Heart left ventricle (tissue), 16 donors: ENCODE measurements around the gene BCR. TPM values are rescaled to one million over a fixed set of nuclear protein-coding genes. Genes with fewer than 3 reads are reported as not detected.

Source experiments
- ATAC-seq, 4 donors: fragments of 200-7000 bp; cut with Tn5 transposase; one replicate each; pipeline ENCODE4 v1.9.1; 2020 to 2022; ENCODE audit warnings: moderate library complexity in 4 of 4, mild to moderate bottlenecking in 3 of 4, moderate number of reproducible peaks in 1 of 4
- DNase-seq, 5 donors: peaks; one replicate each; pipeline ENCODE4 v3.0.0-alpha.2; 2020
- H3K27ac ChIP-seq, 12 donors: fragments of 200-600 bp; sonication (generic) in 4 of 12; one replicate each; pipeline versions ENCODE4 v1.5.0 to v1.8.0; 2016 to 2022; ENCODE audit warnings: mild to moderate bottlenecking in 2 of 12
- H3K27me3 ChIP-seq, 9 donors: fragments of 200-600 bp; sonication (generic) in 2 of 9; one replicate each; pipeline versions ENCODE4 v1.5.1 to v1.8.0; 2016 to 2022; ENCODE audit warnings: mild to moderate bottlenecking in 3 of 9
- H3K36me3 ChIP-seq, 9 donors: fragments of 200-600 bp; sonication (generic) in 2 of 9; one replicate each; pipeline versions ENCODE4 v1.5.0 to v1.8.0; 2018 to 2022; ENCODE audit warnings: mild to moderate bottlenecking in 2 of 9
- H3K4me1 ChIP-seq, 12 donors: fragments of 200-600 bp; sonication (generic) in 4 of 12; one replicate each; pipeline versions ENCODE4 v1.5.0 to v1.8.0; 2016 to 2022; ENCODE audit warnings: mild to moderate bottlenecking in 3 of 12
- H3K4me3 ChIP-seq, 12 donors: fragments of 200-600 bp; sonication (generic) in 4 of 12; one replicate each; pipeline versions ENCODE4 v1.5.0 to v1.8.0; 2017 to 2022; ENCODE audit warnings: mild to moderate bottlenecking in 9 of 12, moderate library complexity in 4 of 12
- H3K9me3 ChIP-seq, 12 donors: fragments of 200-600 bp; sonication (generic) in 4 of 12; one replicate each; pipeline versions ENCODE4 v1.5.0 to v1.8.0; 2016 to 2022; ENCODE audit warnings: mild to moderate bottlenecking in 1 of 12
- POLR2A ChIP-seq, 2 donors: fragments of 450-650 bp; IDR thresholded peaks; one replicate each; pipeline ENCODE4 v1.6.1; 2017; ENCODE audit warnings: antibody characterized with exemption in 2 of 2, mild to moderate bottlenecking in 2 of 2, moderate library complexity in 2 of 2
- WGBS, 4 donors: extraction: QIAGEN DNeasy Blood & Tissue Kit in 2 of 4; methylation state at CpG; one replicate each; pipeline versions ENCODE4 v1.1.5 to v1.1.7; 2013 to 2018; 5-methylcytosine and 5-hydroxymethylcytosine counted together
- intact Hi-C, 10 donors: fragments of 100-400 bp; cut with DNase I; formaldehyde crosslinking; loops; one replicate each; pipeline versions ENCODE4 v1.11.1 to v1.14.2; 2022
- polyA plus RNA-seq, 2 donors: library from polyadenylated mRNA; stranded (reverse); fragments of 200-250 nt; gene quantifications; one replicate each; pipeline ENCODE4 v1.2.3, GENCODE V29; 2013
- total RNA-seq, 9 donors: library from RNA; depleted of rRNA in 2 of 9; stranded (reverse); fragments of >200 nt in 2 of 9; fragmentation: NEBNext Ultra II Directional in 3 of 9; extraction: Animal tissue kit (Norgen Biotek cat#: 25700) in 3 of 9; gene quantifications; one replicate each; pipeline versions ENCODE4 v1.1.0 to v1.2.4, GENCODE V29; 2016 to 2023
- TF ChIP-seq, protein P1 (sequence below), 12 donors: fragments of 200-600 bp; sonication (generic) in 4 of 12; IDR thresholded peaks; one replicate each; pipeline versions ENCODE4 v1.5.0 to v1.8.0; 2018 to 2022; ENCODE audit warnings: antibody characterized with exemption in 12 of 12, mild to moderate bottlenecking in 5 of 12
- donor health status: ischemic (EF 13 %, LVEDD 7.1; RV severe dilation, severe dysfunction).
- donor health status: healthy with polysubstance abuse.
- donor health status: DM: no; HTN: yes; CAD: no.
- donor health status: DM: no; HTN: no; CAD: no.
- donor health status: ischemic (EF 25% LVEDD 6.9; RV normal size, moderate dysfunction).
- donor health status: ischemic (EF 25% LVEDD 5.7; RV mildly dilated, moderate dysfunction).
- donor health status: healthy.
- donor health status: DM: yes; HTN: yes; CAD: no.
- donor health status: ischemic (EF 35%, LVEDD 5.7; RV mildly dilated, moderate dysfunction).
- donor health status: nonischemic (EF 11% LVEDD 7.7; RV severe dilation, severe dysfunction).
- donor health status: DM: yes; HTN: yes; CAD: no.
- donor health status: PGD.
- donor health status: ischemic (EF 29% LVEDD 5.4; RV normal size, mild dysfunction).
- donor health status: nonischemic (EF 23%, LVEDD 6.1; RV moderate dilation, normal function).

Gene BCR
- total and polyA plus RNA-seq, 11 donors, result 12.6 to 51.1 (median 28.7) TPM

DNA sequence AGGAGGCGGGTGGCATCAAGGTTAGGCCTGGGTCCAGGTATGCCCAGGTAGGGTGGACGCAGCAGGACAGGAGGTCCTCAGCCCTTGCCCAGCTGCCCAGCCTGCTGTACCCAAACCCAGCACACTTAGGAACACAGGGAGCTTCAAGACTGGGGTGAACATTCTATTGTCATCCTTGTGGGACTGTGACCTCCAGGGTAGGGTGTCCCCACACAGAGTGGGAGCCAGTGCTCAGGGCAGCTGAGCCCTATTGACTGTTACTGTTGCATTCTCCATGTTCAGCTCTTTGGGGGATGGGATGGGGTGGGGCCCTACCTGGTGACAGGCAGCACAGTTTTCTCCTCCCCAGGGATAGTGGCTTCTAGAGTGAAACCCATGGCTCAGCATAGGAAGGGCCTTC, 106.0 kb downstream of the BCR start:
- Histone ChIP-seq H3K36me3 (peaks cover 0 to 76% (median 42%) of the 10 kb centered on the region in 9 donors), H3K27ac (no peak overlapping the region), H3K9me3 (no peaks in the 10 kb centered on the region), H3K4me3 (no peak overlapping the region), H3K27me3 (no peaks in the 10 kb centered on the region), H3K4me1 (peaks cover 0 to 21% (median 13%) of the 10 kb centered on the region in 12 donors)
- intact Hi-C loops, result loop anchor here in 4 of 10 donors (10.0 kb wide), 1 partner anchor 331 kb away; no protein-coding TSS in a partner anchor
- 93 to 100% (median 97%) methylated on average over 2 of the region's 2 CpGs for WGBS, 4 donors
- ATAC-seq, result no peak
- TF ChIP-seq, protein P1, sequence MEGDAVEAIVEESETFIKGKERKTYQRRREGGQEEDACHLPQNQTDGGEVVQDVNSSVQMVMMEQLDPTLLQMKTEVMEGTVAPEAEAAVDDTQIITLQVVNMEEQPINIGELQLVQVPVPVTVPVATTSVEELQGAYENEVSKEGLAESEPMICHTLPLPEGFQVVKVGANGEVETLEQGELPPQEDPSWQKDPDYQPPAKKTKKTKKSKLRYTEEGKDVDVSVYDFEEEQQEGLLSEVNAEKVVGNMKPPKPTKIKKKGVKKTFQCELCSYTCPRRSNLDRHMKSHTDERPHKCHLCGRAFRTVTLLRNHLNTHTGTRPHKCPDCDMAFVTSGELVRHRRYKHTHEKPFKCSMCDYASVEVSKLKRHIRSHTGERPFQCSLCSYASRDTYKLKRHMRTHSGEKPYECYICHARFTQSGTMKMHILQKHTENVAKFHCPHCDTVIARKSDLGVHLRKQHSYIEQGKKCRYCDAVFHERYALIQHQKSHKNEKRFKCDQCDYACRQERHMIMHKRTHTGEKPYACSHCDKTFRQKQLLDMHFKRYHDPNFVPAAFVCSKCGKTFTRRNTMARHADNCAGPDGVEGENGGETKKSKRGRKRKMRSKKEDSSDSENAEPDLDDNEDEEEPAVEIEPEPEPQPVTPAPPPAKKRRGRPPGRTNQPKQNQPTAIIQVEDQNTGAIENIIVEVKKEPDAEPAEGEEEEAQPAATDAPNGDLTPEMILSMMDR (IDR thresholded peaks at IDR 0.05), result no peak
- no peak for TF ChIP-seq POLR2A (IDR thresholded peaks at IDR 0.05)
- no peak for DNase-seq

DNA sequence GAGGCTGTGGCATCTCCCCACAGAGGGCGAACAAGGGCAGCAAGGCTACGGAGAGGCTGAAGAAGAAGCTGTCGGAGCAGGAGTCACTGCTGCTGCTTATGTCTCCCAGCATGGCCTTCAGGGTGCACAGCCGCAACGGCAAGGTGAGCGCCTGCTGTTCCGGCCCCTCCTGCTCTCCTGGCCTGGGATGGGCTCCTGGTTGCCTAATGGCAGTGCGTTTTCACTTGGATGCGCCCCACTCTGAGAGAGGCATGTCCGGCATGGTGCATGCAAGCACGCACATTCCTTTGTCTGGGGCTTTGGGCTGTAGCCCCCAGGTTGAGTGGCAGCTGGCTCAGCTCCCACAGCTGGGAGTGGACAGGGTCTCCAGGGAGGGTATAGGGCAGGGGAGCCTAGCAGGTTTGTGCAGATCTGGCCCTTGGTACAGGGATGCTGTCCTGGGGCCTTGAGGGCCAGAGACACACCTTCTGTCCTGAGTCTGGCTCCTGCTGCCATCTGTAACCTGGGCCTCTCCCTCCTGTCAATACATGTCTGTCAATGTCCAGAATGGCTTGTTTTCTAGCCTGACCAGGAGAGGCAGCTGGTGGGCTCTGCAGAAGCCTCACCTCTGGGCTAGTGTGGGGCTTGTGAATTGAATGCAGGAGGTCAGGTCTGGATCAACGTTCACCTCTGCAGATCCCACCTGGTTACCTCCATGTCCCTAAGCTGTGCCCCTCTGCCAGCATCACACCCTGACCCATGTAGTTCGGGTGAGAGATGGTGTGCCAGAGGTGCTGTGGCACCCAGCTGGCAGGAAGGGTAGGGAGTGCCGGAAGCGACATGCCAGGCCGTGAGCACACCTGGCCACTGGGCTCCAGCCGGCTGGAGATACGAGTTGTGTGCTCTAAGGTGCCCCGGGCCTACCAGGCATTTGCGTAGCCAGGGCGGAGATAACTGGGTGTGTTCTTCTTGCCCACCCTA, 107.1 kb downstream of the BCR start:
- Histone ChIP-seq H3K4me1 (peaks cover 0 to 11% (median 6%) of the 10 kb centered on the region in 12 donors), H3K27me3 (no peaks in the 10 kb centered on the region), H3K36me3 (peaks cover 0 to 87% (median 53%) of the 10 kb centered on the region in 9 donors), H3K27ac (no peak overlapping the region), H3K4me3 (no peak overlapping the region), H3K9me3 (no peaks in the 10 kb centered on the region)
- DNase-seq, result no peak
- 91 to 96% (median 94%) methylated on average over 20 to 21 of the region's 21 CpGs for WGBS, 4 donors
- intact Hi-C loops, result loop anchor here in 4 of 10 donors (10.0 kb wide), 1 partner anchor 333 kb away; no protein-coding TSS in a partner anchor
- ATAC-seq, result no peak
- no peak for TF ChIP-seq POLR2A (IDR thresholded peaks at IDR 0.05)
- TF ChIP-seq, protein P1 (IDR thresholded peaks at IDR 0.05), result no peak

- intact Hi-C loops, result loop anchor here in 4 of 10 donors (10.0 kb wide), 1 partner anchor 334 kb away; no protein-coding TSS in a partner anchor
Observed at GRCh38 chr22:23288301-23289129, 108.2 kb downstream of the BCR start.

More at GRCh38 chr22:23288301-23289129, 108.2 kb downstream of the BCR start:
- DNase-seq, result no peak
- no peak overlapping the region for H3K27ac ChIP-seq
- no peak for ATAC-seq
- no peaks in the 10 kb centered on the region for H3K9me3 ChIP-seq
- peaks cover 0 to 92% (median 64%) of the 10 kb centered on the region in 9 donors for H3K36me3 ChIP-seq
- 95 to 97% (median 96%) methylated on average over 17 of the region's 17 CpGs for WGBS, 4 donors
- no peak for TF ChIP-seq POLR2A (IDR thresholded peaks at IDR 0.05)
- TF ChIP-seq, protein P1 (IDR thresholded peaks at IDR 0.05), result no peak
- H3K4me3 ChIP-seq, result no peak overlapping the region
- no peaks in the 10 kb centered on the region for H3K27me3 ChIP-seq
- H3K4me1 ChIP-seq, result peaks cover 0 to 9% (median 5%) of the 10 kb centered on the region in 12 donors
